Stimulated activated CD8-positive, alpha-beta memory T cell treated with anti-CD3 and anti-CD28 coated beads, Interleukin-15, amount 100 ng/mL, for 48 hours (primary cell): ENCODE data around the gene TGIF1.

Source experiments
- DNase-seq, 2 donors: peaks; one replicate each; pipeline ENCODE4 v3.0.0-alpha.2; 2020; ENCODE audit warnings: low read depth in 2 of 2

The TGIF1 gene

GRCh38 chr18:3482258-3482657, 32.3 kb downstream of the TGIF1 start:
- no peak for DNase-seq

DNA sequence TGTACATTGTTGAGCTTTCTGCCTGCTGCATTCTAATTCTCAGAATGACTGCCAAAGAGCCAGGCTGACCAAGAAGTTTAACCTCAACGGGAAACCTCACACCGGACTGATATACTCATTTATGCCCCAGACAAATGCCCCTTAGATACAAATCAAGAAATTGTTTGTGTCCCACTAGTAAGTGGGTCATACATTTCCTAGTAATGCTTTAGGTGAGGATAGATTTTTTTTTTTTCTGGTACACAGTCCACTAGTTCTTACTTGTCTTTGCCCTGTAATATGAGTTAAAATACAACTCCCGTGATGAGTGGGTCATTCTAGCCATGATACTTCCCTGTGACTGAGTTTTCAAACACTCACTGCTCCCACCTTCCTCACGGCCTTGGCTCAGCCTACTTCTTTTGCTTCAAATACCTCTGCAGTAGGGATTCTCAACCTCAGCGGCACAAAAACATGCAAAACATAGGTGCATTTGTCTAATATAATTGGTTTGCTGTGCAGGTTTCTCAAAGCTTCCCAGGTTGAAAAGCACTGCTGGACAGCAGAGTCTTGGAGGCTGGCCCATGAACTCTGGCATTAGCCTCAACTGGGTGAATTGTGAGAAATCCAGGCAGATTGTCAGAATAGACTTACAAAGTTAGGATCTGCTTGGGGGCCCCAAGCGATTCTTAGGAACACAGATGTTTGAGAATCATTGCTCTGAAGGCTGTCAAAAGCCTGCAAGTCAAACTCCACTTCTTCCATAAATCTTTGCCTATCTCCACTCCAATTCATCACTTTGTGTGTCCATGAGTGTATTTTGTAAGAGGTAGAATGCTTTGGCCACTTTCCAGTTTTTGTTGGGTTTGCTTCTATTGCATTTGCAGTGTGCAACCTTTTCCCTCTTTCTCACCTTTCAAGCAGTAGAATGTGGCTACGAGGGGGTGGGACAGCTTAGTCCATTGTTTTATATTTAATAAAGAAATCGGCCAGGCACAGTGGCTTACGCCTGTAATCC, 35.5 kb downstream of the TGIF1 start:
- DNase-seq, result no peak

- no peak for DNase-seq
Observed at GRCh38 chr18:3486512-3486911, 36.5 kb downstream of the TGIF1 start.

DNA sequence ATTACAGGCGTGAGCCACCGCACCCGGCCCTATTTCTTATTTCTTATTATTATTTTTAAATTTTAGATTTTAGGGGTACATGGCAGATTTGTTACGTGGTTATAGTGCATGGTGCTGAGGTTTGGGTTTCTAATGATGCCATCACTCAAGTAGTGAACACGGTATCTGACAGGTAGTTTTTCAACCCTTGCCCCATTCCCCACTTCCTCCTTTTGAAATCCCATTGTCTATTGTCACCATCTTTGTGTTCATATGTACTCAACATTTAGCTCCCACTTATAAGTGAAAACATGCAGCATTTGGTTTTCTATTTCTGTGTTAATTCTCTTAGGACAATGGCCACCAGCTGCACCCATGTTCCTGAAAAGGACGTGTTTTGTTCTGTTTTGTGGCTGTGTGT, 39.5 kb downstream of the TGIF1 start:
- DNase-seq, result no peak

GRCh38 chr18:3491981-3492555, 42.1 kb downstream of the TGIF1 start:
- no peak for DNase-seq

DNA sequence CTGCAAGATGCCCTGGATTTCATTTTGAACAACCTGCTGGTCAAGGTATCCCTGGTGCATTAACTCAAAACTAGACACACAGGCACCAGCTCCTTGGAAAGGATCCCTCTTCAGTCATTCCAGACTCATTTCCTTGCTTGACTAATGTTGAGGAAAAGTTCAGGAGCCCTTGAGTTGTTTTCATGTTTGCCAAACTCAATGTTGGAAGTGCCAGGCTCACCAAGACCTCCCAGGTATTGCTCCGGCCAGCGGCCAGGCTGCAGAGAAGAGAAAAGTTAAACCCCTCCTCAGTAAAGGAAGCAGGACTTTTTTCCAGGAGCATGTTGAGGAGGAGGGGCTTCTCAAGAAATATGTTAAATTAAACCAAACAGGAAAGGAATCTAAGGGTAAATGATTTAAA, 42.7 kb downstream of the TGIF1 start:
- DNase-seq, result no peak

DNA sequence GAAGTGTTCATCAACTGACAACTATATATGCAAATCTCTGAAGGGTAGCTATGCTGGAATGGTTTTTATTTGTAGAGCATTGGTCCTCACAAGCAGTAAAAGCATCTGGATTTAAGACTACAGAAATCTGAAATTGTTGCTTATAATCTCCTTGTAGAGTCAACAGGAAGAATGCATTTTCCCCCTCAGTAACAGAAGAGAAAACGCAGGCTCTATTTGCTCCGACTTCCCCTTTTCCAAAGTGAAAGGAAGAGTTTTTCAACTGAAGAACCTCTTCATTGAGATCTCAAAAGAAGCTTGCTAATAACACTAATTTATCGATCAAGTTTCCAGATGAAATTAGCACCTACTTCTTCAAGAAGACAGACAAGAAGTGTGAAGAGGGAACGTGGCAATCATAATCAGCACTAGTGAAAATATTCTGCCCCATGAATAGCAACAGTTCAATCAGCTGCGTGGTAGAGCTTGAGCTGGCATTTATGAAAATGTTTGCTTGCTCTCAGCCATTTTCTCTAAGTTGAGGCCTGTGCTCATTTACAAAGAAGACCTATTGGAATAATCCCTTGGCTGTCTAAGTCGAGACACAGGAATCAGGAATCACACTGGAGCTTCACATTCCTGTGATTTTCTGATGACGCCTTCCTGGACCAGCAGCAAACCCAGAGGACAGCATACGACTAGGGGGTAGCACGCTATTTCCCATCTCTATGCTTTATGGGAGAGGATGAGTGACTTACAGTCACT, 43.7 kb downstream of the TGIF1 start:
- DNase-seq, result no peak

GRCh38 chr18:3494245-3494526, 44.2 kb downstream of the TGIF1 start:
- no peak for DNase-seq

DNA sequence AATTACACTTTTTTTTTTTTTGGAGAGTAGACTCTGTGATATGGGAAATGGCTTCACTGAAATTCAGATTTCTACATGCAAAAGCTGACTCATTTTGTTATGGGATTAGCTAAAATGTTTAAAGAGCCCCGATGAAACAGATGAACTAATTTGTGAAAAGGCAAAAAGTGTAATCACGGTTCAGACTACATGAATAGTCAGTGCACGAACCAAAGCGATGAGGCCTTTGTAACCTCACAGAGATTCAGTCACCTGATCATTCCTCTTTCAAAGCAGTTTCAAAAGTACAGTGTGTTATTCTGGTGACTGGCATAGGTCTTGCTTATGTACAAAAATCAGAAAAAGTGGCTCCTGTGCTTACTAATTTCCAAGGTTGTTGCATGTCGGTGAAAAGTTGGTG, 44.6 kb downstream of the TGIF1 start:
- no peak for DNase-seq

DNA sequence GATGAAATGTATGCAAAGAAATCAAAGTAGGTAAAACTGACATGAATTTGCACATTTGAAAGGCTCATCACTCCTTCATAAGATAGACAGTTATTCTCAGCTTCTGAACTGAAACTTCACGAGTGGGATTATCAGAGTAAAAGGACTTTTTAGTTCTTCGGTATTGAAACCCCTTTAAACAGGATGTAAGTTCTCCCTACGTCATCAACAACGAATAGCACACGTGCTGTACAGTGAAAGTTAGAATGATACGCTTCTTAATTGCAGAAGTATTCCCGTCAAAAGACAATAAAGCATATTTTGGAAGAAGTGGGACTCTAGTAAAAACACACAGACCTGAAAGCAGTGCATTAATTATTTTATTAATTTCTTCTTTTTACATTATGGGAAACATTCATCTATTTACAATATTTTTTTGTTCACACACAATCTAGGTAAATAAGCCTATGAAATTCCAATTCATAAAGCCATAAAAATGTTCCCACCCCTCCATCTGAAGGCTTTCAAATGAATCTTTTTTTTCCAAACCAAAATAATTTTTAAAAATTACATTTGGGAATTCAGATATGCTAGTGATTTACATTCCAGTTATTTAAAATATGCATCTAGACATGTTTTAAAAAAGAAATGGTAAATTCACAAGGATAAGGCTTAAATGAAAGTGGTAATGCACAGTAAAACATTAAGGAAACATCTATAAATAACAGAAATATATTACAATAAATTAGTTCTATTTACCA, 45.9 kb downstream of the TGIF1 start:
- no peak for DNase-seq

- DNase-seq, result no peak
Observed at GRCh38 chr18:3498698-3499471, 48.9 kb downstream of the TGIF1 start.

GRCh38 chr18:3499501-3499900, 49.5 kb downstream of the TGIF1 start:
- DNase-seq, result no peak

- DNase-seq, result no peak
Observed at GRCh38 chr18:3500016-3500415, 50.0 kb downstream of the TGIF1 start.

DNA sequence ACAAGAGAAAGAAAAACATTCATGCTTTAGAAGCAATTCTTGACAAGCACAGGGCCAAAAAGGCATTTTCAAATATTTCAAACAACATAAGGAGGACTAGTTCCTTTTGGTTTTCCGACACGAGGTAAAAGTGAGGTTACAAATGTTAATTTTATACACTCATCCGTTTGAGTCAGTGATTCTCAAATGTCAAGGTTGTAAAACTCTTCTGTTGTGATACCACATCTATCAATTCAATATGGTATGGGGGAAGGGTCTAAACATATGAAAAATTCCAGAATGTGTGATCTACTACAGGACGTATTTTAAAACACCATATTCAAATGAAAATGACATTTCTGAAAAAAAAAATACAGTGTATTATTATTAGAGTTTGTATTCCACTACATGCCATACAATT, 52.7 kb downstream of the TGIF1 start:
- no peak for DNase-seq

DNA sequence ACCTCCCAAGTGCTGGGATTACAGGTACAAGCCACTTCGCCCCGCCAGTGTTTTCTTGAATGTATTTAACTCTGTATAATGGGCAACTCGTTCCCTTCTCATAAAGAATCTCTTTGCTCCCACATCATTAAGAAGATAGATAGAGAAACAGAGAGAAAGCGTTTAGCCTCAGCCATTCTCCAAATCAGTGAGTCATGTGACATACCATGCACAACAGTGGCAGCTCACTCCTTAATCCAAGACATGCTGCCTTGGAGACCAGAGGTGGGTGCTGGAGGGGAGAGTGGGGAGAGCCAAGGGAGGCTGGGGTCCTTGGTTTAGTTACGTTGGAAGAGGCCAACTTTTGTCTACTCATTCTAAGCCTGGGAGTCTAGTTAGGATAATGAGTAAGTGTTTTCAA, 54.7 kb downstream of the TGIF1 start:
- DNase-seq, result no peak

DNA sequence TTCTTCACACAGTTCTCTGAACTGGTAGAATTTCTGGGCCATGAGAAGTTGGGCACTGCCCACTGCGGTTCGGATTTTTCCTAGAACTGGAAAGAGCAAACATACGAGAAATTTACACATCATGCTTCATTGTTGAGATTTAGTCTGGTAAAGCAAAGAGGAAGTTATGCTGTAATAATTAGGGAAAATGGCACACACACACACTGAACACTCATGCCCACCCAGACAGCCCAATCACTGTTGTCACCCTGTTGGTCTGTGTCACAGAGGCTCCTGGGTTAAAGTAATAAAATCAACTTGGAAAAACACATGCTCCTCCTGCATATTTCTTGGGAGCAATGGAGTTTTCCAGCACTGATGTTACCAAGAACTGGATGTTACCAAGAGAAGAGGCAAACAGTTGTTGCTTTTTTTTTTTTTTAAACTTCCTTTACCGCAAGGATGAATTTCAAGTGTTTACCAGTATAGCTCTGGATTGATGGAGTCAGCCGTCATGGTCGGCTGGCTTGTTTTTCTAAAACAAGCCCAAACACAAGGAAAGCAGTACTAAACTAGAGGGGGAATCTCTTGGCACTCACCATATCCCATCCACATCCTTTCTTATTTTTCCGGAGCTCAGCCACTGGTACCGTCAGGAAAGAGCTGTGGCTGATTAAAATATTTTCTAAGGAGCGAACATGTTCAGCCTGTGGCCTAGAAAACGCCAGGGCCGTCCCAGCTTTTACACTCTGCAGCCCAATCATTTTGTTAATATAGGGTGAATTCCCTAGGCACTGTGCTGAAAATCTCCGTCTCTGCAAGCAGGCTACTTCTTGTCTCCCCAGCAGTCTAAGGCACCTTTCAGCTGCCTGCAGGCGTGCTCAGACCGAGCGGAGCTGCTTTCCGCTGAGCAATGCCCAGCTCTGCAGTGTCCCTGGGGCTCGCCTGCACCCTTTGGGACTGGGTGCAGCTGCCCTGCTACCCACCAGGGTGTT, 58.9 kb downstream of the TGIF1 start:
- DNase-seq, result no peak
